GM21515 (cell line): ENCODE data around the gene CAB39L.
"Not testable (repeated sequence)": the region's sequence is repeated elsewhere in the genome, so short reads cannot be mapped to it uniquely, and the experiment has no call there.

ENCODE experiments used
- ATAC-seq: cut with Tn5 transposase; IDR thresholded peaks from one replicate; pipeline ENCODE4 v1.9.1; 2021; ENCODE audit not compliant: unreplicated experiment

The CAB39L gene

GRCh38 chr13:49294723-49295122 is 149.1 kb downstream of the CAB39L start:
- not testable (repeated sequence) for ATAC-seq

DNA sequence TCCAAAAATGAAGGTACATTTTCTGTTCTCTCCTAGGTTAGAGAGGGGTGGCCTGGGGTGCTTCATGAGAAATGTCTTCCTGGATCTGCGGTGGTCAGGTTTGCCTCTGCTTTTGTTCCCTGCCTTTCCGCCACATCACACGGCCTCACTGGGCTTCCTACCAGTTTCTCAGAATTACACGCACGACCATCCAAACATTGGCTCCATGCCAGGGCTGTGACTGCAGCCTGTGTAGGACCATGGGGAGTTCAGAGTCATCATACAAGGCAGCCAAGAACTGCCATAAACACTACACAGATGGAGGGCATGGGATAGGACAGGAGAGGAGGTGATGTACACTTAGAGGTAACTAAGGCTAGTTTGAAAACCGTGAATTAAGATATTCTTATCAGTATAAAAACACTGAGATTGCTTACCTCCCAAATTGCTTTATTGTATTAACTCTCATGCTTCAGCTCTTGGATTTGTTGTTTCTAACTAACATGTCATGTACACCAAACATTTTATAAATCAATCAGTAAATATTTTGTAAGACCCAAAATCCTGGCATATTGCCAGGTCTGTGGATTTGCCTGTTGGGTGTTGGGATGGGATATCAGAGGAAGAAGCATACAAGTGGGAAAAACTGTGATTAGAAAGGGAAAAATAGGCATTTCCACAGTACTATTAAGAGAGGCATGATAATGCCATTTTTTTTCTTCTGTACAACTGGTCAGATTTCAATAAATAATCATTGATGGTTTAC is 150.9 kb downstream of the CAB39L start:
- no peak for ATAC-seq

DNA sequence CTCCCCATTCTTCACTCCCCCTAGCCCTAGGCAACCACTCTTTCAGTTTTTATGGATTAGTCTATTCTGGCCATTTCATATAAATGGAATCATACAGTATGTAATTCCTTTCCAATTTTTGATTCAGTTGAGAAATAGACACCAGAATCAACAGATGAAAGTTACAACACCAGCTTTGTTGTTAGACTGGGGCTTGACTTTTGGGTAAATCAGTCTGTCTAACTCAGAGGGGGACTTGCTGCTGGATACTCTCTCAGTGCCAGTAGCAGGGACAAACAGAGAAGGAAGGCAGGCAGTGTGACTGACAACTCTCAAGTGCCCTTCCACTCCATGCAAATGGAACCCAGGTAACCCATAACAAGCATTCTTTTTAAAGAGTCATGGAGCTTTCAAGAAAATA is 155.4 kb downstream of the CAB39L start:
- ATAC-seq = no peak

GRCh38 chr13:49287995-49288394 is 155.9 kb downstream of the CAB39L start:
- no peak for ATAC-seq

- no peak for ATAC-seq
Measured at GRCh38 chr13:49279885-49280284, 164.0 kb downstream of the CAB39L start.

DNA sequence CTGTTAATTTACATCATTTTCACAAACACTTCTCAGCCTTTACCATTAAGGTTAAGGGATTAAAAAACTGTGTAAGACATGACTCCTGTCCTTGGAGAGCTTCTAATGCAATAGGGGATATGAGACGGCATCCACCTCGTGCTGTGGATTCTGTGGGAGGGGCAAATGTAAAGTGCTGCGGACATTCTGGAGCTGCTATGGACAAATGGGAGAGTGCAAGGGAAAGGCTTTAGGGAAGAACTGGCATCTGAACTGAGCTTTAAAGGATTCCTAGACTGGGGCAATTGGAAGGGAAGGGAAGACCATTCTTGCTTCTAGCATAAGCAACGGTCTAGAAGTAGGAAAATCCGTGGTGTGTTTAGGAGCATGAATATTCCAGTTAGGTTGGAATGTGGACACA is 164.8 kb downstream of the CAB39L start:
- ATAC-seq = no peak

DNA sequence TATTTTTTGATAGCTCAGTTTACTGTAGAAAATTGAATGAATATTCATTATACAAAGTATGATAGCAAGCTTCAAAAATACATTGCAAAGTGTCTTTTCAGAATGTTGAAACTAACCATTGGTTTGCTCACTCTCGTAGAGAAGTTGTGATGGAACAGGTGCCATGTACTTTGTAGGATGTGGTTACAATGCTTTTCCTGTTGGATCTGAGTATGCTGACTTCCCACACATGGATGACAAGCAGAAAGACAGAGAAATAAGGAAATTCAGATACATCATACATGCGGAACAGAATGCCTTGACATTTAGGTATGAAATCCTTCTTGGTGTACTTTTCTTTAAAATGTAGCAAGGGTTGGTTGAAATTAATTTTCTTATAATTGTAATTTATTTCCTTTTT is 165.7 kb downstream of the CAB39L start:
- no peak for ATAC-seq

DNA sequence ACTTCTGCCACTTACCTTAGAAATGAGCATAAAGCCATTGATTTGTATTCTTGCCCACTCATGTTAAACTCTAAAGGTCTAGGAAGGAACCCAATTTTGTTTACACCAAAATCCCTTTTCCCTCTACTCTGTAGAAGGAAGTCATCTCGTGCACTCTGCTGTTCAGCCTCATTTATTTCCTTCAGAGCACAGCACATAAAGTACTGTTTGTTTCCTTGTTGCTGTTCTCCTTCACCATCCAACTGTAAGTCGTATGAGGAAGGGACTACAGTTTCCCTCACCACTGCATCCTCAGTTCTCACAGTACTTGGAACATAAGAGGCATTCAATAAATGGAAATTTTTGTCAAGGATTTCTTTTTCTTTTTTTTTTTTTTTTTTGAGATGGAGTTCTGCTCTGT is 171.6 kb downstream of the CAB39L start:
- ATAC-seq = no peak

DNA sequence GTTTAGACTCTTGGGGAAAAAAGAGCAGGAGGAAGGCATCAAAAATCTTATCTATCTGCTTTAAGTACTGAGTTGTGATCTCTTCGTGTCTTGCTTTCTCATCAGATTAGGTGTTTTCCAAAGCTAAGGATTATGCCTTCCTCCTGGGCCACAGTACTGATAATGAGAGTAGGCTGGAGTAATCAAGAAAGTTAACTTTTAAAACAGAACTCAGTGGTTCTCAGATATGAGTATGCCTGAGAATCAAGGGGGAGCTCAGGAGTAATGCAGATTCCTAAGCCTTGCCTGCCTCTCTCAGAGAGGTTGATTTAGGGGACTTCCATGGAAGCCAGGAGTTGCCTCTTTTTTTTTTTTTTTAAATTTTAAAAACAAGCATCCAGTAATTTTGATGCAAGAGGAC is 172.6 kb downstream of the CAB39L start:
- ATAC-seq = no peak

DNA sequence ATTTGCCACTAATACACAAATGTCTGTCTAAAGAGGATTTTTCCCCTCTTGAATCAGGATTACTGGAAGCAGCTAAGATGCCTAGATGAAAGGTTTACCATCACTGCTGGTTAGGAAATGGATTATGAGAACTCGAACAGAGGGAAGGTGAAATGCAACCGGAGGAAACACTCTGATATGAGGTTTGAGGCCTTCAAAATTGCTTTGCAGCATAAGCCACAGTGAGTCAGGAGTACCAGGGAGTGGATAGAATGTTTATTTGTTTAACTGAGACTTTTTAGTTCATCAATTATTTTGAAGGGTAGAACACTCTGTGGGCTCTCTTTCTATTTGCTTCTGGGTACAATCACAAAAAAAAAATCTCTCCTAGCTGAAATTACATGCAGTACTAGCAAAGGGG is 178.0 kb downstream of the CAB39L start:
- no peak for ATAC-seq

DNA sequence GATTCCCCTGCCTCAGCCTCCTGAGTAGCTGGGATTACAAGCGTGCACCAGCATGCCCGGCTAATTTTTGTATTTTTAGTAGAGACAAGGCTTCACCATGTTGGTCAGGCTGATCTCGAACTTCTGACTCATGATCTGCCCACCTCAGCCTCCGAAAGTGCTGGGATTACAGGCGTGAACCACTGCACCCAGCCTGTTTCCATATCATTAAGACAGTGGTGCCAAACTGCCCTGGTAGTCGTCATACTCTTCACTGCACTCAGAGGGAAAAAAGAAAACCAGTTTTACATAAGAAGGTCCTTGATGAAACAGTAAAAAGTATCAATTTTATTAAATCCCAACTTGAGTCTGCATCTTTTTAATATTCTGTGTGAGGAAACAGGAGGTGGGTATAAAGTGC is 181.2 kb downstream of the CAB39L start:
- ATAC-seq = no peak

DNA sequence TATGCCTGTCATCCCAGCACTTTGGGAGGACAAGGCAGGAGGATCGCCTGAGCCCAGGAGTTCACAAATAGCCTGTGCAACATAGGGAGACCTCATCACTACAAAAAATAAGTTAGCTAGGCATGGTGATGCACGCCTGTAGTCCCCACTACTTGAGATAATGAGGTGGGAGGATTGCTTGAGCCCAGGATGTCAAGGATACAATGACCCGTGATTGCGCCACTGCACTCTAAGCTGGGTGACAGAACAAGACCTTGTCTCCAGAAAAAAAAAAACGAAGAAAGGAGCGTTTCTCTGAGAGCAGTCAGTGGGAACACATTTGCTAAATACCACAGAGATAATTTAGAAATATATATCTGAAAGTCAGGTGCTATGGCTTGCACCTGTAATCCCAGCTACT is 184.3 kb downstream of the CAB39L start:
- no peak for ATAC-seq
